Upper lobe of right lung (tissue), 1 donor: ENCODE results near the gene SAMHD1. TPM values are rescaled to one million over a fixed set of nuclear protein-coding genes. Genes with fewer than 3 reads are reported as not detected.
A peak's percentile ranks its signal among the peaks of the same experiment; 100 is the strongest.

Source experiments
- ATAC-seq: fragments of 200-7000 bp; cut with Tn5 transposase; one replicate; pipeline ENCODE4 v1.9.1; 2020; ENCODE audit warnings: mild to moderate bottlenecking, moderate library complexity
- DNase-seq: peaks from one replicate; pipeline ENCODE4 v3.0.0-alpha.2; 2020
- H3K27ac ChIP-seq: fragments of 200-600 bp; one replicate; pipeline ENCODE4 v1.8.0; 2022
- H3K27me3 ChIP-seq: fragments of 200-600 bp; one replicate; pipeline ENCODE4 v1.8.0; 2022; ENCODE audit warnings: mild to moderate bottlenecking
- H3K36me3 ChIP-seq: fragments of 200-600 bp; one replicate; pipeline ENCODE4 v1.8.0; 2022
- H3K4me1 ChIP-seq: fragments of 200-600 bp; one replicate; pipeline ENCODE4 v1.8.0; 2022
- H3K4me3 ChIP-seq: fragments of 200-600 bp; one replicate; pipeline ENCODE4 v1.8.0; 2022; ENCODE audit warnings: mild to moderate bottlenecking
- H3K9me3 ChIP-seq: fragments of 200-600 bp; one replicate; pipeline ENCODE4 v1.8.0; 2022
- CTCF ChIP-seq: fragments of 200-600 bp; IDR thresholded peaks from one replicate; pipeline ENCODE4 v1.8.0; 2022; ENCODE audit warnings: antibody characterized with exemption
- intact Hi-C: fragments of 100-400 bp; cut with DNase I; formaldehyde crosslinking; loops from one replicate; pipeline ENCODE4 v1.11.0; 2022
- total RNA-seq: library from RNA; stranded (reverse); fragmentation: NEBNext Ultra II Directional; extraction: Animal tissue kit (Norgen Biotek cat#: 25700); gene quantifications from one replicate; pipeline ENCODE4 v1.2.1, GENCODE V29; 2021
- donor health status: DM: no; HTN: yes; CAD: no; lungs with severe emphysema.

The SAMHD1 gene
- total RNA-seq, 1 donor from 2014 or later = 177 TPM

- Histone ChIP-seq H3K4me1 (no peaks in the 10 kb centered on the region), H3K27ac (no peak overlapping the region), H3K9me3 (no peaks in the 10 kb centered on the region), H3K4me3 (no peak overlapping the region), H3K36me3 (peaks cover 30% of the 10 kb centered on the region), H3K27me3 (no peaks in the 10 kb centered on the region)
- ATAC-seq (peak; percentile 94), DNase-seq (peak; percentile 88)
- peak; percentile 95 for TF ChIP-seq CTCF
- intact Hi-C loops = no loop called here
Observed at GRCh38 chr20:36886859-36887751, 64.4 kb downstream of the SAMHD1 start.

DNA sequence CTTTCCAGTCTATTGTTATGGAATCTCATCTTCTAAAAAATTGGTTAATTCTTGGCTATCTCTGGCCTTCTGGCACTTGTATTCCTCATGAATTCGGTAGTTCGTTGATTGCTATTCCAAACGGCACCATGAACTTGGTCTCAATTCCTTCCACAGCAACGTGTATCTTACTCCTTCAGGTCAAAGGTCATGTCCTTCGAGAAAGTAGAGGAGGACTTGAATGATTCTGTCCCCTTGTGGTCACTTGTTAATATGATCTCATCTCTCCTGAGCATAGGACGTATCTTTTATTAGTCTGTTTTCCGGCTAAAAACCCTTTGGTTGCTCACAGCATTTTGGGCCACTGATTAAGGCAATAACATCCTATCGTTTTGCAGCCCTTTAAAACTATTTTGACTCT, 66.2 kb downstream of the SAMHD1 start:
- TF ChIP-seq CTCF = peak; percentile 23
- peaks cover 12% of the 10 kb centered on the region for H3K36me3 ChIP-seq
- H3K4me3 ChIP-seq = no peak overlapping the region
- ATAC-seq = no peak
- intact Hi-C loops = no loop called here
- no peak overlapping the region for H3K27ac ChIP-seq
- H3K4me1 ChIP-seq = no peaks in the 10 kb centered on the region
- no peak for DNase-seq
- H3K27me3 ChIP-seq = no peaks in the 10 kb centered on the region
- no peaks in the 10 kb centered on the region for H3K9me3 ChIP-seq

DNA sequence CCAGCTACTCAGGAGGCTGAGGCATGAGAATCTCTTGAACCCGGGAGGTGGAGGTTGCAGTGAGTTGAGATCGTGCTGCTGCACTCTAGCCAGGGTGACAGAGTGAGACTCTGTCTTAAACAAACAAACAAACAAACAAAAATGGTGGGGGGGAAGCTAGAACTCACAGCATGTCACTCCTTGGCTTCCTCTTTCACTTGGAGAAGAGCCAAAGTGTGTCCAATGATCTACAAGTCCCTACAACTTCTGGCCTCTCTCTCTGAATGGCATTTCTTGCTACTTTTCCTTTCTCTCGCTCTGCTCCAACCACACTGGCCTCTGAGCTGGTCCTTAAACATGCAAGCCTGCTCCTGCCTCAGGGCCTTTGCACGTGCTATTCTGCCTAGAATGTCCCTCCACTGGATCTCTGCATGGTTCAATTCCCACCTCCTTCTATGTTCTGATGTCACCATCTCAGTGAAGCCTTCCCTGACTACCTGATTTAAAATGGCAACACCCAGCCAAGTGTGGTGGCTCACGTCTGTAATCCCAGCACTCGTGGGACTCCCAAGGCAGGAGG, 67.5 kb downstream of the SAMHD1 start:
- Histone ChIP-seq H3K27ac (no peak overlapping the region), H3K4me3 (no peak overlapping the region), H3K27me3 (no peaks in the 10 kb centered on the region), H3K9me3 (no peaks in the 10 kb centered on the region), H3K36me3 (no peaks in the 10 kb centered on the region), H3K4me1 (no peaks in the 10 kb centered on the region)
- ATAC-seq = peak; percentile 8
- intact Hi-C loops = no loop called here
- TF ChIP-seq CTCF = no peak
- DNase-seq = no peak

DNA sequence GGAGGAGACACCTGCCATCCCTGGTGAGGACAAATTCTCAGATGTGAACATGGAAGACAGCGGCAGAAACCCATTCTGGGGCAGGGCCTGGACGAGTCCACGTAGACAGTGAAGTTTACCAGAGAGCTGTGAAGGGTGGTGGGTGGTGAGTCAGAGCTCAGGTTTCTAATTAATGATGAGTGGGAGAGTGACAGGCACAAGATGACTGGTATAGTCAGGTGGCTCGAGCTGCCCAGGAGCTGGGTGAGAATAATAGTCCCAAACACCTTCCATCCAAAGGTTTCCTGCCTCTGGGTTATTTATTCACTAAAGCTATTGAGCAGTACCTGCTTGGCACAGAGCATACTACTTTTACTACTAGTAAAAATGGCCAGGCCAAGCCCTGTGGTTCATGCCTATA, 69.6 kb downstream of the SAMHD1 start:
- no peaks in the 10 kb centered on the region for H3K36me3 ChIP-seq
- no peaks in the 10 kb centered on the region for H3K9me3 ChIP-seq
- H3K27me3 ChIP-seq = no peaks in the 10 kb centered on the region
- DNase-seq (peak; percentile 10), ATAC-seq (no peak)
- H3K4me3 ChIP-seq = no peak overlapping the region
- H3K4me1 ChIP-seq = no peaks in the 10 kb centered on the region
- intact Hi-C loops = no loop called here
- no peak for TF ChIP-seq CTCF
- H3K27ac ChIP-seq = no peak overlapping the region

DNA sequence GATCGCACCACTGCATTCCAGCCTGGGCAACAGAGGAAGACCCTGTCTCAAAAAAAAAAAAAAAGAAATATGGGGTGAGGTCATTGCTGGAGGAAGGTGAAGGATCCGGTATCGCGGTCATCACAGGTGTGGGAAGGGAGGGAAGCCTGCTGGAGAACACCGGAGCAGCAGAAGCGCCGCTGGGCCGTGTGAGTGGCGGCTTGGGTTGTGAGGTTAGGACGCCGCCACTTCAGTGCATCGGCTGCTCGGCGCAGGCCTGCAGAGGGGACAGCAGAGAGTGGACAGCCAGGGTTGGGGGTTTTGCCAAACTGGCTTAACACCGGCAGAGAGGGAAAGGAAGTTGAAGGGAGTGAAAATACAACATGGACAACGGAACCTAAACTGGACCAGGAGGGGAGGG, 70.2 kb downstream of the SAMHD1 start:
- intact Hi-C loops = no loop called here
- Histone ChIP-seq H3K27ac (no peak overlapping the region), H3K4me1 (no peaks in the 10 kb centered on the region), H3K9me3 (no peaks in the 10 kb centered on the region), H3K27me3 (no peaks in the 10 kb centered on the region), H3K36me3 (no peaks in the 10 kb centered on the region), H3K4me3 (no peak overlapping the region)
- no peak for TF ChIP-seq CTCF
- ATAC-seq = no peak
- DNase-seq = no peak
